IPS-NIHi7 (cell line): Measurements from ENCODE around the gene AQP1.

Experiments used
- DNase-seq: peaks from one replicate; pipeline ENCODE4 v3.0.0; 2012; ENCODE audit warnings: mixed read lengths; ENCODE audit errors: extremely low spot score

Gene AQP1

GRCh38 chr7:30884881-30885280 is 26.8 kb upstream of the AQP1 start:
- no peak for DNase-seq

- DNase-seq = no peak
These were observed 25.0 kb upstream of the AQP1 start for GRCh38 chr7:30886608-30887011.

- DNase-seq = peak; percentile 45
These were observed 24.2 kb upstream of the AQP1 start for GRCh38 chr7:30887464-30887872.

- DNase-seq = no peak
These were observed 22.9 kb upstream of the AQP1 start for GRCh38 chr7:30888747-30889146.

- no peak for DNase-seq
These were observed 21.4 kb upstream of the AQP1 start for GRCh38 chr7:30890226-30890625.

- DNase-seq = no peak
These were observed 18.3 kb upstream of the AQP1 start for GRCh38 chr7:30893357-30893756.

GRCh38 chr7:30894009-30894408 is 17.6 kb upstream of the AQP1 start:
- DNase-seq = no peak

GRCh38 chr7:30894866-30895605 is 16.6 kb upstream of the AQP1 start:
- peak; percentile 60 for DNase-seq

- DNase-seq = peak; percentile 43
These were observed 15.6 kb upstream of the AQP1 start for GRCh38 chr7:30896036-30896435.

- no peak for DNase-seq
These were observed 14.6 kb upstream of the AQP1 start for GRCh38 chr7:30896783-30897637.

GRCh38 chr7:30897770-30898169 is 13.9 kb upstream of the AQP1 start:
- DNase-seq = no peak

GRCh38 chr7:30898411-30898810 is 13.2 kb upstream of the AQP1 start:
- DNase-seq = no peak

- no peak for DNase-seq
These were observed 12.6 kb upstream of the AQP1 start for GRCh38 chr7:30899066-30899465.

GRCh38 chr7:30899630-30900029 is 12.0 kb upstream of the AQP1 start:
- no peak for DNase-seq

GRCh38 chr7:30900053-30900452 is 11.6 kb upstream of the AQP1 start:
- DNase-seq = no peak

GRCh38 chr7:30900803-30901362 is 10.8 kb upstream of the AQP1 start:
- DNase-seq = no peak

- DNase-seq = peak; percentile 42
These were observed 9.8 kb upstream of the AQP1 start for GRCh38 chr7:30901856-30902255.

GRCh38 chr7:30902466-30902865 is 9.2 kb upstream of the AQP1 start:
- no peak for DNase-seq

- no peak for DNase-seq
These were observed 8.5 kb upstream of the AQP1 start for GRCh38 chr7:30903146-30903545.

- no peak for DNase-seq
These were observed 7.1 kb upstream of the AQP1 start for GRCh38 chr7:30904561-30904960.

- no peak for DNase-seq
These were observed 6.3 kb upstream of the AQP1 start for GRCh38 chr7:30905078-30906012.

GRCh38 chr7:30906014-30906413 is 5.6 kb upstream of the AQP1 start:
- no peak for DNase-seq
